HG03095 (cell line): ENCODE measurements around the gene KREMEN1.

Source experiments
- ATAC-seq: cut with Tn5 transposase; IDR thresholded peaks from one replicate; pipeline ENCODE4 v1.9.1; 2021; ENCODE audit warnings: moderate library complexity; ENCODE audit not compliant: unreplicated experiment

KREMEN1 gene

GRCh38 chr22:29175312-29175835 is 102.5 kb downstream of the KREMEN1 start:
- no peak for ATAC-seq

- no peak for ATAC-seq
Observed at GRCh38 chr22:29183971-29184848, 111.4 kb downstream of the KREMEN1 start.

GRCh38 chr22:29184849-29185490 is 112.1 kb downstream of the KREMEN1 start:
- no peak for ATAC-seq

GRCh38 chr22:29186302-29186701 is 113.5 kb downstream of the KREMEN1 start:
- ATAC-seq: no peak

GRCh38 chr22:29187831-29188230 is 115.0 kb downstream of the KREMEN1 start:
- ATAC-seq: no peak

- ATAC-seq: no peak
Observed at GRCh38 chr22:29190051-29190450, 117.2 kb downstream of the KREMEN1 start.

GRCh38 chr22:29190918-29191317 is 118.1 kb downstream of the KREMEN1 start:
- no peak for ATAC-seq

- ATAC-seq: no peak
Observed at GRCh38 chr22:29193021-29193420, 120.2 kb downstream of the KREMEN1 start.

- no peak for ATAC-seq
Observed at GRCh38 chr22:29194184-29194583, 121.3 kb downstream of the KREMEN1 start.

GRCh38 chr22:29195118-29195963 is 122.5 kb downstream of the KREMEN1 start:
- ATAC-seq: no peak

GRCh38 chr22:29195964-29196666 is 123.3 kb downstream of the KREMEN1 start:
- ATAC-seq: no peak

- no peak for ATAC-seq
Observed at GRCh38 chr22:29197096-29197495, 124.3 kb downstream of the KREMEN1 start.

GRCh38 chr22:29198240-29198639 is 125.4 kb downstream of the KREMEN1 start:
- ATAC-seq: no peak

GRCh38 chr22:29199702-29200400 is 127.0 kb downstream of the KREMEN1 start:
- no peak for ATAC-seq

GRCh38 chr22:29200901-29201300 is 128.1 kb downstream of the KREMEN1 start:
- no peak for ATAC-seq

GRCh38 chr22:29201782-29202181 is 128.9 kb downstream of the KREMEN1 start:
- no peak for ATAC-seq

GRCh38 chr22:29202212-29203192 is 129.7 kb downstream of the KREMEN1 start:
- peak; percentile 56 for ATAC-seq
